SK-N-SH (cell line): ENCODE results near the gene SELPLG. TPM values are rescaled to one million over a fixed set of nuclear protein-coding genes. Genes with fewer than 3 reads are reported as not detected.

Experiments used
- CTCF ChIA-PET: fragments of 300-600, 350-600 bp; formaldehyde crosslinking; extraction: SDS; loops from one replicate; lab custom pipeline; 2021; lab: Yijun Ruan, JAX
- POLR2A ChIA-PET: fragments of 350-600 bp; sonication (Branson Sonifier 250); formaldehyde crosslinking; extraction: SDS; loops from one replicate; lab custom pipeline; 2020; ENCODE audit warnings: antibody characterized with exemption, inconsistent platforms; lab: Yijun Ruan, JAX
- DNase-seq: peaks from one replicate; pipeline ENCODE4 v3.0.0; 2012
- H2AFZ ChIP-seq: fragments of 200-600 bp; sonication (generic); 2 replicates; pipeline ENCODE4 v1.8.1; 2016; ENCODE audit warnings: antibody characterized with exemption, mild to moderate bottlenecking, low read depth
- H3F3A ChIP-seq: fragments of 200-600 bp; sonication (generic); replicated peaks from 2 replicates; pipeline ENCODE3; 2016; ENCODE audit warnings: antibody characterized with exemption, mild to moderate bottlenecking; ENCODE audit not compliant: insufficient read depth
- H3K27ac ChIP-seq, 2 experiments: fragments of 200-500 bp in 1 of 2; fragments of 200-600 bp in 1 of 2; sonication (Bioruptor generic) in 1 of 2; sonication (generic), shearing (Covaris generic) in 1 of 2; 2 replicates each; pipeline versions ENCODE4 v1.5.1 to v1.6.1; 2014 to 2016; ENCODE audit warnings: low read depth in 2 of 2, inconsistent platforms in 1 of 2, low read length in 1 of 2, mild to moderate bottlenecking in 1 of 2, mixed read lengths in 1 of 2
- H3K27me3 ChIP-seq: fragments of 200-600 bp; sonication (generic), shearing (Covaris generic); 2 replicates; pipeline ENCODE4 v1.6.1; 2016; ENCODE audit warnings: mixed run types; ENCODE audit not compliant: insufficient read depth
- H3K36me3 ChIP-seq, 2 experiments: fragments of 200-500 bp in 1 of 2; fragments of 200-600 bp in 1 of 2; sonication (Bioruptor generic) in 1 of 2; sonication (generic) in 1 of 2; replicated peaks in 1 of 2; 2 replicates each; pipeline versions ENCODE3 to v1.5.1; 2014 to 2016; ENCODE audit warnings: low read length in 1 of 2, mild to moderate bottlenecking in 1 of 2; ENCODE audit not compliant: insufficient read depth in 2 of 2, control insufficient read depth in 1 of 2
- H3K4me1 ChIP-seq, 2 experiments: fragments of 200-500 bp in 1 of 2; fragments of 200-600 bp in 1 of 2; sonication (Bioruptor generic) in 1 of 2; sonication (generic), shearing (Covaris generic) in 1 of 2; 2 replicates each; pipeline versions ENCODE4 v1.5.1 to v1.6.1; 2014 to 2016; ENCODE audit warnings: low read depth in 1 of 2, low read length in 1 of 2, mixed run types in 1 of 2; ENCODE audit not compliant: insufficient read depth in 2 of 2, control insufficient read depth in 1 of 2
- H3K4me2 ChIP-seq: fragments of 200-600 bp; sonication (generic), shearing (Covaris generic); 2 replicates; pipeline ENCODE4 v1.6.1; 2017; ENCODE audit warnings: mixed run types
- H3K4me3 ChIP-seq, 2 experiments: fragments of 200-500 bp in 1 of 2; fragments of 200-600 bp in 1 of 2; sonication (Bioruptor generic) in 1 of 2; sonication (generic), shearing (Covaris generic) in 1 of 2; 2 replicates each; pipeline versions ENCODE4 v1.5.1 to v1.8.1; 2014 to 2016; ENCODE audit warnings: low read depth in 2 of 2, inconsistent platforms in 1 of 2, low read length in 1 of 2, mild to moderate bottlenecking in 1 of 2, mixed read lengths in 1 of 2, moderate library complexity in 1 of 2
- H3K79me2 ChIP-seq: fragments of 200-600 bp; sonication (generic); 2 replicates; pipeline ENCODE4 v1.8.1; 2017; ENCODE audit warnings: mild to moderate bottlenecking; ENCODE audit not compliant: insufficient read depth
- H3K9ac ChIP-seq: fragments of 200-600 bp; sonication (generic); 2 replicates; pipeline ENCODE4 v1.6.1; 2017; ENCODE audit warnings: mixed run types
- H3K9me2 ChIP-seq: fragments of 200-600 bp; sonication (generic); 2 replicates; pipeline ENCODE4 v1.6.1; 2017; ENCODE audit warnings: mixed run types
- H3K9me3 ChIP-seq: fragments of 200-600 bp; sonication (generic); 2 replicates; pipeline ENCODE4 v1.6.1; 2017; ENCODE audit warnings: mixed run types, mild to moderate bottlenecking, moderate library complexity
- H4K20me1 ChIP-seq: fragments of 200-600 bp; sonication (generic); 2 replicates; pipeline ENCODE4 v1.6.1; 2017; ENCODE audit warnings: mild to moderate bottlenecking, mixed run types; ENCODE audit not compliant: insufficient read depth
- EZH2phosphoT487 ChIP-seq: fragments of 200-600 bp; sonication (generic); IDR thresholded peaks from 2 replicates; pipeline ENCODE4 v1.6.1; 2017; ENCODE audit warnings: low read depth, mixed run types, mild to moderate bottlenecking, antibody characterized with exemption, moderate library complexity, borderline replicate concordance
- FOSL2 ChIP-seq: IDR thresholded peaks from 2 replicates; pipeline ENCODE4 v1.4.0; 2012; ENCODE audit warnings: low read depth, mild to moderate bottlenecking, moderate library complexity, borderline replicate concordance
- FOXJ3 ChIP-seq: sonication (generic); formaldehyde crosslinking; IDR thresholded peaks from 2 replicates; pipeline ENCODE4 v1.5.1; 2020; ENCODE audit warnings: mild to moderate bottlenecking, missing genetic modification reagents
- FOXM1 ChIP-seq: IDR thresholded peaks from 2 replicates; pipeline ENCODE4 v1.4.0; 2012; ENCODE audit warnings: low read depth, mild to moderate bottlenecking
- GABPA ChIP-seq: IDR thresholded peaks from 2 replicates; pipeline ENCODE4 v1.4.0; 2012; ENCODE audit warnings: low read depth, mild to moderate bottlenecking
- GATA2 ChIP-seq: sonication (generic); formaldehyde crosslinking; IDR thresholded peaks from 2 replicates; pipeline ENCODE4 v1.5.0; 2020; ENCODE audit warnings: mild to moderate bottlenecking, missing genetic modification reagents
- JUND ChIP-seq: IDR thresholded peaks from 2 replicates; pipeline ENCODE4 v1.4.0; 2012
- MAX ChIP-seq: IDR thresholded peaks from 2 replicates; pipeline ENCODE4 v1.4.0; 2012; ENCODE audit warnings: low read depth
- MEF2A ChIP-seq: IDR thresholded peaks from 2 replicates; pipeline ENCODE4 v1.4.0; 2012; ENCODE audit warnings: low read depth, borderline replicate concordance
- MXI1 ChIP-seq: IDR thresholded peaks from 2 replicates; pipeline ENCODE4 v1.6.1; 2012; ENCODE audit warnings: mild to moderate bottlenecking, low read depth, low read length, improper control_type of control experiment
- POLR2AphosphoS5 ChIP-seq: IDR thresholded peaks from 2 replicates; pipeline ENCODE4 v1.6.1; 2012; ENCODE audit warnings: low read depth, low read length
- RAD21 ChIP-seq: IDR thresholded peaks from 2 replicates; pipeline ENCODE4 v1.6.1; 2012; ENCODE audit warnings: mild to moderate bottlenecking, low read length
- RCOR1 ChIP-seq: fragments of 150-350 bp; IDR thresholded peaks from 2 replicates; pipeline ENCODE4 v1.6.1; 2017; ENCODE audit warnings: antibody characterized with exemption, low read length
- RFX5 ChIP-seq: IDR thresholded peaks from 2 replicates; pipeline ENCODE4 v1.6.1; 2012; ENCODE audit warnings: mild to moderate bottlenecking, improper control_type of control experiment, low read length
- SIN3A ChIP-seq: IDR thresholded peaks from 2 replicates; pipeline ENCODE4 v1.6.1; 2012; ENCODE audit warnings: low read depth, mild to moderate bottlenecking, low read length, moderate library complexity, borderline replicate concordance
- SMC3 ChIP-seq: IDR thresholded peaks from 2 replicates; pipeline ENCODE4 v1.6.1; 2012; ENCODE audit warnings: low read depth, low read length, improper control_type of control experiment
- TAF1 ChIP-seq: IDR thresholded peaks from 2 replicates; pipeline ENCODE4 v1.6.1; 2012; ENCODE audit warnings: low read depth, mild to moderate bottlenecking, low read length, moderate library complexity, borderline replicate concordance
- USF1 ChIP-seq: IDR thresholded peaks from 2 replicates; pipeline ENCODE4 v1.4.0; 2012; ENCODE audit warnings: low read depth, borderline replicate concordance
- WGBS: methylation state at CpG from one replicate; pipeline ENCODE4 v1.1.6; 2017; ENCODE audit warnings: low lambda C conversion rate; 5-methylcytosine and 5-hydroxymethylcytosine counted together
- polyA plus RNA-seq, 3 experiments: library from polyadenylated mRNA; depleted of rRNA; stranded (reverse); fragments of >200 nt; gene quantifications; 2 replicates each; pipeline ENCODE4 v1.2.3, GENCODE V29; 2012
- TF ChIP-seq, protein P1 (sequence below): IDR thresholded peaks from 2 replicates; pipeline ENCODE4; 2012
- TF ChIP-seq, protein P2 (sequence below): IDR thresholded peaks from 2 replicates; pipeline ENCODE4 v1.4.0; 2012; ENCODE audit warnings: low read depth, borderline replicate concordance

The SELPLG gene
- polyA plus RNA-seq, 1 of the 3 experiments (the other 2 are of a cell fraction): 2.8 TPM

DNA sequence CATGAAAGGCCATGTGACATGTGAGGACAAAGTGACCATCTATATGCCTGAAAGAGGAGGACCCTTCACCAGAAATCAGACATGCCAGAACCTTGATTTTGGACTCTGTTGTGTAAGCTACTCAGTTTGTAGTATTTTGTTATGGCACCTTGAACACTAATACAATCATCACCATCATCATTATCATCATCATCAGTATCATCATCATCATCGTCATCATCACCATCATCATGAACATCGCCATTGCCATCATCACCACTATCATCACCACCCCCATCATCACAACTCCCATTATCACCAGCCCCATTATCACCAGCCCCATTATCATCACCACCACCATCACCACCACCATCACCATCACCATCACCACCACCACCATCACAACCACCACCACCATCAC, 55.4 kb downstream of the SELPLG start:
- Histone ChIP-seq H3K4me2 (no peak overlapping the region), H3K9me3 (no peaks in the 10 kb centered on the region), H3K4me1 (no peaks in the 10 kb centered on the region; a peak in 1 of 4 replicates), H2AFZ (no peak overlapping the region), H3K9ac (no peak overlapping the region), H3K9me2 (no peaks in the 10 kb centered on the region), H3F3A (no peaks in the 10 kb centered on the region), H3K36me3 (no peaks in the 10 kb centered on the region), H4K20me1 (no peaks in the 10 kb centered on the region), H3K79me2 (no peaks in the 10 kb centered on the region), H3K27ac (no peak overlapping the region), H3K27me3 (no peaks in the 10 kb centered on the region), H3K4me3 (no peak overlapping the region)
- ChIA-PET CTCF (interaction anchor here (0.7 to 3.7 kb wide), 3 partner anchors 14 to 515 kb away, joined by 4 to 46 read pairs (median 5); partner anchors contain the start of gene ALKBH2), POLR2A (interaction anchor here (0.6 kb wide), 1 partner anchor 16 kb away, joined by 5 read pairs; the partner anchor contains the start of gene ISCU)
- DNase-seq: no peak
- TF ChIP-seq FOXM1 (no peak), RFX5 (no peak), SIN3A (no peak), GATA2 (CRISPR knock-in tag) (no peak), TAF1 (no peak), GABPA (no peak), FOXJ3 (CRISPR knock-in tag) (no peak), RAD21 (no peak), RCOR1 (no peak), EZH2phosphoT487 (no peak), MAX (no peak), JUND (no peak), SMC3 (no peak), FOSL2 (no peak), MEF2A (no peak), USF1 (no peak), POLR2AphosphoS5 (no peak), MXI1 (no peak)
- TF ChIP-seq, protein P1, sequence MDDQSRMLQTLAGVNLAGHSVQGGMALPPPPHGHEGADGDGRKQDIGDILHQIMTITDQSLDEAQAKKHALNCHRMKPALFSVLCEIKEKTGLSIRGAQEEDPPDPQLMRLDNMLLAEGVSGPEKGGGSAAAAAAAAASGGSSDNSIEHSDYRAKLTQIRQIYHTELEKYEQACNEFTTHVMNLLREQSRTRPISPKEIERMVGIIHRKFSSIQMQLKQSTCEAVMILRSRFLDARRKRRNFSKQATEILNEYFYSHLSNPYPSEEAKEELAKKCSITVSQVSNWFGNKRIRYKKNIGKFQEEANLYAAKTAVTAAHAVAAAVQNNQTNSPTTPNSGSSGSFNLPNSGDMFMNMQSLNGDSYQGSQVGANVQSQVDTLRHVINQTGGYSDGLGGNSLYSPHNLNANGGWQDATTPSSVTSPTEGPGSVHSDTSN: no peak
- TF ChIP-seq, protein P2, sequence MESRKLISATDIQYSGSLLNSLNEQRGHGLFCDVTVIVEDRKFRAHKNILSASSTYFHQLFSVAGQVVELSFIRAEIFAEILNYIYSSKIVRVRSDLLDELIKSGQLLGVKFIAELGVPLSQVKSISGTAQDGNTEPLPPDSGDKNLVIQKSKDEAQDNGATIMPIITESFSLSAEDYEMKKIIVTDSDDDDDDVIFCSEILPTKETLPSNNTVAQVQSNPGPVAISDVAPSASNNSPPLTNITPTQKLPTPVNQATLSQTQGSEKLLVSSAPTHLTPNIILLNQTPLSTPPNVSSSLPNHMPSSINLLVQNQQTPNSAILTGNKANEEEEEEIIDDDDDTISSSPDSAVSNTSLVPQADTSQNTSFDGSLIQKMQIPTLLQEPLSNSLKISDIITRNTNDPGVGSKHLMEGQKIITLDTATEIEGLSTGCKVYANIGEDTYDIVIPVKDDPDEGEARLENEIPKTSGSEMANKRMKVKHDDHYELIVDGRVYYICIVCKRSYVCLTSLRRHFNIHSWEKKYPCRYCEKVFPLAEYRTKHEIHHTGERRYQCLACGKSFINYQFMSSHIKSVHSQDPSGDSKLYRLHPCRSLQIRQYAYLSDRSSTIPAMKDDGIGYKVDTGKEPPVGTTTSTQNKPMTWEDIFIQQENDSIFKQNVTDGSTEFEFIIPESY: no peak
- WGBS: 53% methylated on average over 2 of the region's 2 CpGs
